Measurements from ENCODE around the gene CCDC127.

CCDC127 gene

GRCh38 chr5:156411-157072, 61.4 kb downstream of the CCDC127 start:
- DNase-seq, result no peak

DNA sequence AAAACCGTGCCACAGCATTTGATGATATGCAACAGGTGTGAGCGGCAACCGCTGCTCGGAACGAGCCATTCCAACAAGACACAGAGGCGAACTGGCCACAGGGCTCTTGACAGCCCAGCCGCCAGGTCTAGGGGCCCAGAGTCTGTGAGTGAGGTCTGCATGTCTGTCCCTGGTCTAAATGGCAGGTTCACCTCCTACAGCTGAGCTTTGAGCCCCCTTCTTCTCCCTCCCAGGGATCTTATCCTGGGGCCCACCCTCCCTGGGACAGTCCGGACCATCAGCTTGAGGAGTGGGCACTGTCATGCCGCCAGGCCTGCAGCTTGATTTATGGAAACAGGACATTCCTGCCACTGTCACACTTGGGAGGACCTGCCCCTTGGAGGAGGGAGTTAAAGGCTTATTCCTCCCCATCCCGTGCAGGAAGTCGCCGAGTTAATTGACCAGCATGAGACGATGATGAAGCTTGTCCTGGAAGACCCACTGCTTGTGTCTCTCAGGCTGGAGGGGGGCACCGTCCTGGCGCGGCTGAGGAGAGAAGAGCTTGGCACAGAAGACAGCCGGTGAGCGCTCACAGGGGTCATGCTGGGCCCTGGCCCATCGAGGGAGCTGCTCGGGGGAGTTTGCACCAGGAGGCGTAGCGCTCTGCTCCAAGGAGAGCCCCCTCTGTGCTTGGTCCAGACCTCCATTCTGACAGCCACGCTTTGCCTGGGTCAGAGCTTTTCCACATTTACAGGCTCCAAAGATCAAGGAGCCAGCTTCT, 62.1 kb downstream of the CCDC127 start:
- no peak for DNase-seq

- no peak for DNase-seq
Observed at GRCh38 chr5:154826-155225, 63.1 kb downstream of the CCDC127 start.

DNA sequence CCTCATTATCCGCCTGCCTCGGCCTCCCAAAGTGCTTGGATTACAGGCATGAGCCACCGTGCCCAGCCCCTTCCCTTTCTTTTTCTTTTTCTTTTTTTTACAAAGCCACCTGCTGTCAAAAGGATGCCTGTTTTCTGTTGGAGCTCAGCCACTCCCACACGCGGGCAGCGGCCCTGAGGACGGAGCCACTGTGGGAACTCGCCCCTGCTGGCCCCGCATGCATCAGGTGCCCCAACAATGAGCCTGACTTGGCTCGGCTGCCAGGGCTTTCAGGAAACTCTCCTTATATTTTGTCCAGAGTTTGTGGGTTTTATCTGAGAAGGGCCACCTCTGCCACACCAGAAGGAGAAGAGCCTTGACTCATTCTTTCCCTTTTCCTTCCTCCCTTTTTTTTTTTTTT, 63.7 kb downstream of the CCDC127 start:
- DNase-seq, result no peak

- no peak for DNase-seq
Observed at GRCh38 chr5:153256-153655, 64.7 kb downstream of the CCDC127 start.

DNA sequence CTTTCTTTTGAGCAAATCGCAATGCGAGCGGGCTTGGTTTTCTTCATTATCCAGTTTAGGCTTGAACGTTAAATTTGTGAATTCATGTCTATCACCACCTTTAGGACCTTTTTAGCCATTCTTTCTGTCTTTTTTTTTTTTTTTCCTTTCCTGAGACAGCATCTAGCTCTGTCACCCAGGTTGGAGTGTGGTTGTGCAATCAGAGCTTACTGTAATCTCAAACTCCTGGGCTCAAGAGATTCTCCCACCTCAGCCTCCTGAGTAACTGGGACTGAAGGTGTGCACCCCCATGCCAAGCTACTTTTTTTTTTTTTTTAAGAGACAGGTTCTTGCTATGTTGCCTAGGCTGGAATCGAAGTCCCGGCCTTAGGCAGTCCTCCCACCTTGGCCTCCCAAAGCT, 65.9 kb downstream of the CCDC127 start:
- DNase-seq, result no peak

- DNase-seq, result no peak
Observed at GRCh38 chr5:150746-151145, 67.2 kb downstream of the CCDC127 start.

GRCh38 chr5:149745-150485, 68.0 kb downstream of the CCDC127 start:
- DNase-seq, result peak; percentile 32

DNA sequence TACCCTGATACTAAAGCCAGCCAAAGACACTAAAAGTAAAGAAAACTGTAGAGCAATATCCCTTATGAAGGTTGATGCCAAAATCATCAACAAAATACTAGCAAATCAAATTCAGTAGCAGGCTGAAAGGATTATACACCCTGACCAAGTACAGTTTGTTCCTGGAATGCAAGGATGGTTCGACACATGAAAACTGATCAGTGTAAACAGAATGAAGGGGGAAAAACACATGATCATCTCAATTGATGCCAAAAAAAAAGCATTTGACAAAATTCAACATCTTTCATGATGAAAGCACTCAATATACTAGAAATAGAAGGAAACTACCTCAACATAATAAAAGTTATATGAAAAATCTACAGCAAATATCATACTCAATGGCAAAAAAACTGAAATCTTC, 70.2 kb downstream of the CCDC127 start:
- no peak for DNase-seq

Measured in NCI-H69 (cell line).